Measurements from ENCODE around the gene SCUBE1.

Gene SCUBE1

DNA sequence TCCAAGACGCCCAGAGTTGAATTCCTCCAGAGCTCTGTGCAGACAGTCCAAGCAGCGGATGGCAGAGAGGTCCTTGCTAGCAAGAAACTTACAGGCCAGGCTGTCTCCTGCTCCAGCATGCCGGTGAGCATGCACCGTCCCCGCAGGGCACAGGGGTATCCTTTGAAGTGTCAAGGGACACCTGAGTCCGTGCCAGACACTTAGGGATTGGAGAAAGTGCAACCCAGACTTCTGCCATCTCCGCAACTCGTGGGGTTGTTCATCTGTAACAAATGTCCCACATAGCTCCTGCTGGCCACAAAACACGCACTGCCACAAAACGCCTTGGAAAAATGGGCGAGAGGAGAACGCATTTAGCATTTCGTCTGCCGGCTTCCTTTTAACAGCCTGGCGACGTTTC lies 178.5 kb downstream of the SCUBE1 start:
- TF ChIP-seq MAX (IDR thresholded peaks at IDR 0.05) (no peak), TEAD4 (IDR thresholded peaks at IDR 0.05) (no peak), YY1 (IDR thresholded peaks at IDR 0.05; ENCODE audit: low read depth) (no peak), EGR1 (IDR thresholded peaks at IDR 0.05) (no peak), NFIC (IDR thresholded peaks at IDR 0.05) (no peak), CEBPB (IDR thresholded peaks at IDR 0.05) (no peak), CREB1 (IDR thresholded peaks at IDR 0.05; ENCODE audit: low read depth) (no peak), TAF1 (IDR thresholded peaks at IDR 0.05; ENCODE audit: low read depth) (no peak), RAD21 (IDR thresholded peaks at IDR 0.05; ENCODE audit: low read depth) (no peak), TCF12 (IDR thresholded peaks at IDR 0.05; ENCODE audit: low read depth) (no peak), ZBTB7A (IDR thresholded peaks at IDR 0.05; ENCODE audit: low read depth) (no peak), FOXM1 (IDR thresholded peaks at IDR 0.05; ENCODE audit: borderline replicate concordance, low read depth) (no peak), EP300 (IDR thresholded peaks at IDR 0.05; ENCODE audit: borderline replicate concordance) (no peak)
- TF ChIP-seq, protein P1, sequence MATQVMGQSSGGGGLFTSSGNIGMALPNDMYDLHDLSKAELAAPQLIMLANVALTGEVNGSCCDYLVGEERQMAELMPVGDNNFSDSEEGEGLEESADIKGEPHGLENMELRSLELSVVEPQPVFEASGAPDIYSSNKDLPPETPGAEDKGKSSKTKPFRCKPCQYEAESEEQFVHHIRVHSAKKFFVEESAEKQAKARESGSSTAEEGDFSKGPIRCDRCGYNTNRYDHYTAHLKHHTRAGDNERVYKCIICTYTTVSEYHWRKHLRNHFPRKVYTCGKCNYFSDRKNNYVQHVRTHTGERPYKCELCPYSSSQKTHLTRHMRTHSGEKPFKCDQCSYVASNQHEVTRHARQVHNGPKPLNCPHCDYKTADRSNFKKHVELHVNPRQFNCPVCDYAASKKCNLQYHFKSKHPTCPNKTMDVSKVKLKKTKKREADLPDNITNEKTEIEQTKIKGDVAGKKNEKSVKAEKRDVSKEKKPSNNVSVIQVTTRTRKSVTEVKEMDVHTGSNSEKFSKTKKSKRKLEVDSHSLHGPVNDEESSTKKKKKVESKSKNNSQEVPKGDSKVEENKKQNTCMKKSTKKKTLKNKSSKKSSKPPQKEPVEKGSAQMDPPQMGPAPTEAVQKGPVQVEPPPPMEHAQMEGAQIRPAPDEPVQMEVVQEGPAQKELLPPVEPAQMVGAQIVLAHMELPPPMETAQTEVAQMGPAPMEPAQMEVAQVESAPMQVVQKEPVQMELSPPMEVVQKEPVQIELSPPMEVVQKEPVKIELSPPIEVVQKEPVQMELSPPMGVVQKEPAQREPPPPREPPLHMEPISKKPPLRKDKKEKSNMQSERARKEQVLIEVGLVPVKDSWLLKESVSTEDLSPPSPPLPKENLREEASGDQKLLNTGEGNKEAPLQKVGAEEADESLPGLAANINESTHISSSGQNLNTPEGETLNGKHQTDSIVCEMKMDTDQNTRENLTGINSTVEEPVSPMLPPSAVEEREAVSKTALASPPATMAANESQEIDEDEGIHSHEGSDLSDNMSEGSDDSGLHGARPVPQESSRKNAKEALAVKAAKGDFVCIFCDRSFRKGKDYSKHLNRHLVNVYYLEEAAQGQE (IDR thresholded peaks at IDR 0.05; ENCODE audit: low read depth), result no peak
- TF ChIP-seq, protein P2, sequence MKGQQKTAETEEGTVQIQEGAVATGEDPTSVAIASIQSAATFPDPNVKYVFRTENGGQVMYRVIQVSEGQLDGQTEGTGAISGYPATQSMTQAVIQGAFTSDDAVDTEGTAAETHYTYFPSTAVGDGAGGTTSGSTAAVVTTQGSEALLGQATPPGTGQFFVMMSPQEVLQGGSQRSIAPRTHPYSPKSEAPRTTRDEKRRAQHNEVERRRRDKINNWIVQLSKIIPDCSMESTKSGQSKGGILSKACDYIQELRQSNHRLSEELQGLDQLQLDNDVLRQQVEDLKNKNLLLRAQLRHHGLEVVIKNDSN (IDR thresholded peaks at IDR 0.05), result no peak

DNA sequence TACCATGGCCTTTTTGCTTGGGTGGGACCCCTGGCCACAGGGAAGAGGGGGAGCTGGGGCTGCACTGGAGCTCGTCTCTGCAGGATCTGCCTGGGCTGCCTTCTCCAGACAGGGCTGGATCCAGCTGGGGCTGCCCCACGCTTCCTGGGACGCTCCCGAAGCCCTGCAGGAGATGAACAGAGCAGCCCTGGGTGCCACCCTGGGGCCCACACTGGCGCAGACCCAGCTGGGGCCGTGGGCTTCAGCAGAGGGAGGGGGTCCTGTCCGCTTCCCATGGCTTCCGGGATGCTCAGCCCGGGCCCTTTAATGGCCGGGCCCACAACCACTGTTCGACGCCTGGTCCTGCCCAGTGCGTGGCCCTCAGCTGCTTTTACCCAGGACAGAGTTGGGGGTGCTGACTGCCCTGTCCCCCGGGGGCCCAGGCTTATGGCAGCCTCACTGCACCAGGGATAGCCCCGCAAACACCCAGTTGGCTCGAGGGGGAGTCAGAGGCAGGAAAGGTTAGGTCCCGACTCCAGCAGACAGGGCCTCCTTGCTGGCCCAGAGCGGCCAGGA lies 179.9 kb downstream of the SCUBE1 start:
- TF ChIP-seq ZBTB7A (IDR thresholded peaks at IDR 0.05; ENCODE audit: low read depth) (no peak), CEBPB (IDR thresholded peaks at IDR 0.05) (no peak), YY1 (IDR thresholded peaks at IDR 0.05; ENCODE audit: low read depth) (no peak), TCF12 (IDR thresholded peaks at IDR 0.05; ENCODE audit: low read depth) (no peak), TAF1 (IDR thresholded peaks at IDR 0.05; ENCODE audit: low read depth) (no peak), CREB1 (IDR thresholded peaks at IDR 0.05; ENCODE audit: low read depth) (no peak)

- TF ChIP-seq TAF1 (IDR thresholded peaks at IDR 0.05; ENCODE audit: low read depth) (no peak), CREB1 (IDR thresholded peaks at IDR 0.05; ENCODE audit: low read depth) (no peak), EP300 (IDR thresholded peaks at IDR 0.05; ENCODE audit: borderline replicate concordance) (no peak)
- TF ChIP-seq, protein P1 (IDR thresholded peaks at IDR 0.05; ENCODE audit: low read depth), result no peak
- TF ChIP-seq, protein P2 (IDR thresholded peaks at IDR 0.05), result no peak
Measured at GRCh38 chr22:43162412-43163150, 180.6 kb downstream of the SCUBE1 start.

DNA sequence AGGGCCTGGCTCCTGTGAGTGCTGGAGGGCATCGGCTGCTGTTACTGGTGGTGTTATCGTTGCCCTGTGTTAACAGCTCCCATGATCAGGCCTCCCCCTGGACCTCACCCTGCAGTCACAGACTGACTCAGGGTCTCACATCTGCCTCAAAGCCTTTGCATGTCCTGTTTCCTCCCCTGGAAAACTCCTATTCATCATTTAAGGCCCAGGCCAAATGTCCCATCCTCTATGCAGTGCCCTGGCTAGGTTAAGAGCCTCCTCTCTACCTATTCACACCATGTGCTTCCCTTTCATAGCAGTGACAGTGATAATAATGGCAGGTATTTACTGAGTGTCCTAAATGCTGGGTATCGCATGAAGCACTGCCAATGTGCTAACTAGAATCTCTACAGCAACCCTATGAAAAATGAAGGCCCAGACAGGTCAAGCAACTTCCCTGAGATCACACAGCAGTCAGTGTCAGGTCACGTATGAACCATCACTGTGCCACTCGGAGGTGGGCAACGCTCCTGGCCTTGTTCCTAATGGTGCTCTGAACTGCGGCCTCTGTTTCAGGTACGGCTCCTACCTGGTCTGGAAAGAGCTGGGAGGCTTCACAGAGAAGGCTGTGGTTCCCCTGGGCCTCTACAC lies 182.6 kb downstream of the SCUBE1 start:
- TF ChIP-seq NFIC (IDR thresholded peaks at IDR 0.05), result no peak
- no peak for TF ChIP-seq CEBPB (IDR thresholded peaks at IDR 0.05)
- no peak for TF ChIP-seq RAD21 (IDR thresholded peaks at IDR 0.05; ENCODE audit: low read depth)
- no peak for TF ChIP-seq CREB1 (IDR thresholded peaks at IDR 0.05; ENCODE audit: low read depth)
- no peak for TF ChIP-seq TCF12 (IDR thresholded peaks at IDR 0.05; ENCODE audit: low read depth)
- TF ChIP-seq, protein P2 (IDR thresholded peaks at IDR 0.05), result no peak
- TF ChIP-seq MAX (IDR thresholded peaks at IDR 0.05), result no peak
- no peak for TF ChIP-seq ZBTB7A (IDR thresholded peaks at IDR 0.05; ENCODE audit: low read depth)
- TF ChIP-seq TAF1 (IDR thresholded peaks at IDR 0.05; ENCODE audit: low read depth), result no peak
- TF ChIP-seq YY1 (IDR thresholded peaks at IDR 0.05; ENCODE audit: low read depth), result no peak
- no peak for TF ChIP-seq TEAD4 (IDR thresholded peaks at IDR 0.05)
- TF ChIP-seq EP300 (IDR thresholded peaks at IDR 0.05; ENCODE audit: borderline replicate concordance), result no peak
- TF ChIP-seq EGR1 (IDR thresholded peaks at IDR 0.05), result no peak
- TF ChIP-seq, protein P1 (IDR thresholded peaks at IDR 0.05; ENCODE audit: low read depth), result no peak
- no peak for TF ChIP-seq FOXM1 (IDR thresholded peaks at IDR 0.05; ENCODE audit: borderline replicate concordance, low read depth)
